ENCODE data around the gene FAM3A. TPM values are rescaled to one million over a fixed set of nuclear protein-coding genes. Genes with fewer than 3 reads are reported as not detected.

FAM3A gene
- total and polyA plus RNA-seq, 2 experiments from 2014 or later, result 12.0 to 16.5 TPM

GRCh38 chrX:154471839-154472684, 44.0 kb downstream of the FAM3A start (continued):
- TF ChIP-seq ZNF462 (CRISPR knock-in tag; IDR thresholded peaks at IDR 0.05) (no peak), EZH2phosphoT487 (IDR thresholded peaks at IDR 0.05; ENCODE audit: unreplicated experiment) (no peak), POLR2AphosphoS5 (IDR thresholded peaks at IDR 0.05; ENCODE audit: low read depth) (no peak), STAT1 (IDR thresholded peaks at IDR 0.05; ENCODE audit: unreplicated experiment) (no peak)

- no peaks in the 10 kb centered on the region; the same call in 1 of the 2 replicates for H4K20me1 ChIP-seq (replicated peaks; ENCODE audit: insufficient read depth)
- Mint-ChIP-seq H3K4me3 (no peak overlapping the region), H3K27me3 (ENCODE audit: insufficient read depth, low read depth, poor library complexity) (peaks cover 4% of the 10 kb centered on the region), H3K27ac (no peak overlapping the region), H3K4me1 (no peaks in the 10 kb centered on the region), H3K36me3 (ENCODE audit: low read depth) (peaks cover 10% of the 10 kb centered on the region), H3K9me3 (no peaks in the 10 kb centered on the region)
- H3K79me2 ChIP-seq (replicated peaks; ENCODE audit: insufficient read depth), result no peaks in the 10 kb centered on the region
- no peaks in the 10 kb centered on the region for H3K9me2 ChIP-seq (ENCODE audit: insufficient read depth)
- ATAC-seq (no peak), DNase-seq (ENCODE audit: low spot score) (no peak)
- H2AFZ ChIP-seq, result no peak overlapping the region
- H3K27me3 ChIP-seq (ENCODE audit: insufficient read depth), result no peaks in the 10 kb centered on the region
- H3K36me3 ChIP-seq (ENCODE audit: insufficient read depth), result no peaks in the 10 kb centered on the region
- TF ChIP-seq EZH2 (IDR thresholded peaks at IDR 0.05; ENCODE audit: low read depth, unreplicated experiment) (no peak), NANOG (IDR thresholded peaks at IDR 0.05; ENCODE audit: borderline replicate concordance) (no peak), POLR2AphosphoS5 (IDR thresholded peaks at IDR 0.05; ENCODE audit: low read depth) (no peak), STAT1 (IDR thresholded peaks at IDR 0.05; ENCODE audit: unreplicated experiment) (no peak)
- H3K4me3 ChIP-seq, result no peak overlapping the region
- H3K27ac ChIP-seq (ENCODE audit: low read depth), result no peak overlapping the region
- H3F3A ChIP-seq (replicated peaks; ENCODE audit: low read depth), result no peaks in the 10 kb centered on the region
- H3K4me2 ChIP-seq, result no peak overlapping the region
- H3K4me1 ChIP-seq (ENCODE audit: insufficient read depth), result no peaks in the 10 kb centered on the region
Observed at GRCh38 chrX:154470914-154471568, 45.0 kb downstream of the FAM3A start.

Measured in GM23338 (cell line).